Lung (tissue), 12 donors: Measurements from ENCODE around the gene CSTPP1. TPM values are rescaled to one million over a fixed set of nuclear protein-coding genes. Genes with fewer than 3 reads are reported as not detected.

Experiments used
- ATAC-seq: fragments of 200-7000 bp; cut with Tn5 transposase; one replicate; pipeline ENCODE4 v1.9.1; 2020; ENCODE audit warnings: moderate number of reproducible peaks; ENCODE audit not compliant: insufficient read depth, low FRiP score
- DNase-seq, 3 donors: peaks; one replicate each; pipeline ENCODE4 v3.0.0-alpha.2; 2013 to 2017
- H3K27ac ChIP-seq, 2 donors: one replicate each; pipeline ENCODE4 v1.5.1; 2013; ENCODE audit warnings: mild to moderate bottlenecking in 2 of 2, moderate library complexity in 2 of 2, control low read depth in 1 of 2, inconsistent platforms in 1 of 2, low read depth in 1 of 2, low read length in 1 of 2
- H3K27me3 ChIP-seq, 3 donors: one replicate each; pipeline ENCODE4 v1.5.1; 2013; ENCODE audit warnings: low read length in 2 of 3; ENCODE audit not compliant: control insufficient read depth in 3 of 3, insufficient read depth in 3 of 3
- H3K36me3 ChIP-seq, 4 donors: one replicate each; pipeline ENCODE4 v1.5.1; 2013; ENCODE audit warnings: low read length in 4 of 4, mild to moderate bottlenecking in 1 of 4, moderate library complexity in 1 of 4; ENCODE audit not compliant: control insufficient read depth in 4 of 4, insufficient read depth in 4 of 4
- H3K4me1 ChIP-seq, 5 donors: one replicate each; pipeline ENCODE4 v1.5.1; 2013; ENCODE audit warnings: low read length in 5 of 5, mild to moderate bottlenecking in 2 of 5, moderate library complexity in 1 of 5; ENCODE audit not compliant: control insufficient read depth in 5 of 5, insufficient read depth in 5 of 5
- H3K4me3 ChIP-seq: one replicate; pipeline ENCODE4 v1.5.1; 2013; ENCODE audit warnings: mild to moderate bottlenecking, control low read depth, moderate library complexity
- H3K9ac ChIP-seq, 2 donors: one replicate each; pipeline ENCODE4 v1.5.1; 2013; ENCODE audit warnings: low read length in 2 of 2, control low read depth in 1 of 2; ENCODE audit not compliant: insufficient read depth in 1 of 2
- H3K9me3 ChIP-seq, 4 donors: one replicate each; pipeline ENCODE4 v1.5.1; 2013; ENCODE audit warnings: low read length in 3 of 4, mild to moderate bottlenecking in 1 of 4, moderate library complexity in 1 of 4; ENCODE audit not compliant: control insufficient read depth in 4 of 4, insufficient read depth in 3 of 4
- WGBS, 2 donors: extraction: QIAGEN DNeasy Blood & Tissue Kit; methylation state at CpG; one replicate each; pipeline ENCODE4 v1.1.7; 2013; 5-methylcytosine and 5-hydroxymethylcytosine counted together
- polyA plus RNA-seq, 2 donors: library from polyadenylated mRNA; stranded (reverse); fragments of 200-250 nt; gene quantifications; one replicate each; pipeline ENCODE4 v1.2.1, GENCODE V29; 2013
- total RNA-seq, 2 donors: library from RNA; depleted of rRNA in 1 of 2; stranded (reverse); fragments of >200 nt in 1 of 2; gene quantifications; one replicate each; pipeline ENCODE4 v1.2.1, GENCODE V29; 2014 to 2021
- TF ChIP-seq, protein P1 (sequence below): IDR thresholded peaks from 2 replicates; pipeline ENCODE4 v1.5.1; 2012; ENCODE audit warnings: mild to moderate bottlenecking; ENCODE audit errors: control extremely low read depth, extremely low read depth
- donor health status: control.
- donor health status: control.
- donor health status: Bipolar disorder and iron deficiency.
- donor health status: healthy.
- donor health status: DM: yes; HTN: yes; CAD: no.

CSTPP1 gene
- total and polyA plus RNA-seq, 4 donors: 26.0 to 45.8 (median 34.4) TPM

DNA sequence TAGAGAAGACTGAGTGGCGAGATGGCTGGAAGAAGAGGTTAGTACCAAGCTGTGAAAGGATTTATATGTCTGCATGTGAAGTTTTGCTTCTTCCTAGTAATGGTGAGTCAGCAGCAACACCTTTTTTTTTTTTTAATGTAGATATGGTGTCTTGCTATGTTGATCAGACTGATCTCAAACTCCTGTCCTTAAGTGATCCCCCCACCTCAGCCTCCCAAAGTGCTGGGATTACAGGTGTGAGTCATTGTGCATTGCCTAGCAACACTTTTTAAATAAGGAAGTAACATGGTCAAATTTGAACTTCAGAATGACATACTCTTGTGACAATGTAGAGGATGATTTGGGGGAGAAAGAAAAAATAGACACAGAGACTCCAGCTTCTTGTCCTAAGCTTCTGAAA is 6.5 kb upstream of the CSTPP1 start:
- no peak overlapping the region for H3K9ac ChIP-seq
- TF ChIP-seq, protein P1, sequence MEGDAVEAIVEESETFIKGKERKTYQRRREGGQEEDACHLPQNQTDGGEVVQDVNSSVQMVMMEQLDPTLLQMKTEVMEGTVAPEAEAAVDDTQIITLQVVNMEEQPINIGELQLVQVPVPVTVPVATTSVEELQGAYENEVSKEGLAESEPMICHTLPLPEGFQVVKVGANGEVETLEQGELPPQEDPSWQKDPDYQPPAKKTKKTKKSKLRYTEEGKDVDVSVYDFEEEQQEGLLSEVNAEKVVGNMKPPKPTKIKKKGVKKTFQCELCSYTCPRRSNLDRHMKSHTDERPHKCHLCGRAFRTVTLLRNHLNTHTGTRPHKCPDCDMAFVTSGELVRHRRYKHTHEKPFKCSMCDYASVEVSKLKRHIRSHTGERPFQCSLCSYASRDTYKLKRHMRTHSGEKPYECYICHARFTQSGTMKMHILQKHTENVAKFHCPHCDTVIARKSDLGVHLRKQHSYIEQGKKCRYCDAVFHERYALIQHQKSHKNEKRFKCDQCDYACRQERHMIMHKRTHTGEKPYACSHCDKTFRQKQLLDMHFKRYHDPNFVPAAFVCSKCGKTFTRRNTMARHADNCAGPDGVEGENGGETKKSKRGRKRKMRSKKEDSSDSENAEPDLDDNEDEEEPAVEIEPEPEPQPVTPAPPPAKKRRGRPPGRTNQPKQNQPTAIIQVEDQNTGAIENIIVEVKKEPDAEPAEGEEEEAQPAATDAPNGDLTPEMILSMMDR: no peak
- no peak for ATAC-seq
- no peak overlapping the region for H3K27ac ChIP-seq
- no peak for DNase-seq
- no peaks in the 10 kb centered on the region for H3K4me1 ChIP-seq
- 89 to 90% methylated on average over 1 of the region's 1 CpG for WGBS, 2 donors
- no peaks in the 10 kb centered on the region for H3K36me3 ChIP-seq
- no peak overlapping the region for H3K4me3 ChIP-seq
- no peaks in the 10 kb centered on the region for H3K9me3 ChIP-seq
- no peaks in the 10 kb centered on the region for H3K27me3 ChIP-seq

DNA sequence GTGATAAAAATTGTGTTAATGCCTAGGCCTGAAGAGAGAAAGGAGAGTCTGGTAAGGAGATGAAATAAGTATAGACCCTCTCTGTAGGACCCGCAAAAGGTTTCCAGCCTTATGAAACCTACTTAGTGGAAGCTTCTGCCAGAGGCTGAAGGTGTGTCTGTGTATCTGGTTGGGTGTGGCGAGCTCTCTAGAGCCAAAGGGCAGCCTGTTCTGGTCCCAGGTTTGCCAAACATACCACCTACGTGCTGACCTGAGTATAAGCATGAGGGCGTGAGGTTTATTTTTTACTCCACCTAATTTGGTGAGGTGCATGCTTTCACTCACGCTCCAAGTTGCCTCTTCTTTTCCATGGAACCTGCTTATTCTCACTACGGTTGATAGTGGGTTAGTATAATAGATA is 5.6 kb downstream of the CSTPP1 start:
- WGBS, 2 donors: 78 to 91% methylated on average over 6 of the region's 6 CpGs
- TF ChIP-seq, protein P1: no peak
- Histone ChIP-seq H3K9me3 (no peaks in the 10 kb centered on the region), H3K27me3 (no peaks in the 10 kb centered on the region), H3K4me1 (peaks cover 0 to 3% (median 2%) of the 10 kb centered on the region in 5 donors), H3K27ac (no peak overlapping the region), H3K4me3 (no peak overlapping the region), H3K36me3 (peaks cover 0 to 8% (median 0%) of the 10 kb centered on the region in 4 donors), H3K9ac (no peak overlapping the region)
- DNase-seq: no peak
- ATAC-seq: no peak

DNA sequence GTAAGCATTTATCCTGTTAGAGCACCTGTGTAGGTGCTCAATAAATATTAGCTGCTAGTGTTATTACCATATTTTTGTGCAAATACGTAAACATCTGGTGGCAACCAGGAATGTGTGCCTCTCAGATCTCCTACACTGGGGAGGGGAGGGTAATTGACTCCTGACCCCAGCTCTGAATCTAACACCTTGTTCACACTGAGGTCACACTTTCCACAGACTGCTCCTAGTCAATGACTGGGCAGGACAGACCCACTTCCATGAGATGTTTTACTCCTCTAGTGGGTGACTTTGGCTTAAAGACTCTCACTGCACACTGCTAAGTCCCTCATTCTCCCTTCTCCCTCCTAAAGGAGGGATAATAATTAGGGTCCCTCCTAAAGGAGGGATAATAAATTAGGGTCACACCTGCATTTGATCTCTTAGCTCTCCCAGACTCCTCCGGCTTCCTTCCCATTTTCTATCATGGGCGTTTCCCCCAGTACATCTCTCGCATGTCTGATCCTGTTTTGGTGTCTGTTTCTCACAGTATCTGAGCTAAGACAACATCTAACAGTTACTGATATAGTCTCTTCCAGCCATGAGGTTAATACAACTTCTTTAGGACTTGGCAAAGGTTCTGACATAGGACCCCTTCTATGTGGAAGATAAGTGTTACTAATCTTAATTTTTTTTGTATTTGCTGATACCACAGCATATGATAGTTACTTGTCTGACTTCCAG is 8.0 kb downstream of the CSTPP1 start:
- peaks cover 0 to 8% (median under 1%) of the 10 kb centered on the region in 4 donors for H3K36me3 ChIP-seq
- H3K27ac ChIP-seq: no peak overlapping the region
- no peak for ATAC-seq
- no peaks in the 10 kb centered on the region for H3K9me3 ChIP-seq
- H3K4me3 ChIP-seq: no peak overlapping the region
- no peak overlapping the region for H3K9ac ChIP-seq
- DNase-seq: no peak
- H3K4me1 ChIP-seq: peaks cover 0 to 4% (median 0%) of the 10 kb centered on the region in 5 donors
- H3K27me3 ChIP-seq: no peaks in the 10 kb centered on the region
- TF ChIP-seq, protein P1: no peak
- WGBS, 2 donors: 87 to 89% methylated on average over 4 of the region's 4 CpGs
